Neural cell (in vitro differentiated cells): ENCODE results near the gene MAD1L1. TPM values are rescaled to one million over a fixed set of nuclear protein-coding genes. Genes with fewer than 3 reads are reported as not detected.

Experiments used
- H2AFZ ChIP-seq: fragments of 200-600, 300-800 bp; sonication (generic), shearing (Covaris generic); 2 replicates; pipeline ENCODE4 v1.6.0; 2014; ENCODE audit warnings: low read depth, mild to moderate bottlenecking, antibody characterized with exemption, low read length, moderate library complexity
- H3F3A ChIP-seq: fragments of 200-600 bp; shearing (Covaris generic); 2 replicates; pipeline ENCODE4 v1.6.1; 2016; ENCODE audit warnings: mild to moderate bottlenecking, moderate library complexity, mixed read lengths, antibody characterized with exemption, low read length; ENCODE audit not compliant: insufficient read depth, poor library complexity, severe bottlenecking
- H3K27ac ChIP-seq: fragments of 200-600, 300-800 bp; sonication (generic), shearing (Covaris generic); 2 replicates; pipeline ENCODE4 v1.5.1; 2014; ENCODE audit warnings: mild to moderate bottlenecking, low read length, moderate library complexity
- H3K27me3 ChIP-seq: fragments of 300-800, 200-600 bp; sonication (generic), shearing (Covaris generic); 2 replicates; pipeline ENCODE4 v1.6.0; 2014; ENCODE audit warnings: mild to moderate bottlenecking, low read depth, low read length, moderate library complexity; ENCODE audit not compliant: insufficient read depth
- H3K36me3 ChIP-seq: fragments of 300-800, 200-600 bp; sonication (generic), shearing (Covaris generic); 2 replicates; pipeline ENCODE4 v1.5.1; 2014; ENCODE audit warnings: mild to moderate bottlenecking, antibody characterized with exemption, low read length, moderate library complexity; ENCODE audit not compliant: insufficient read depth
- H3K4me2 ChIP-seq: fragments of 300-800, 200-600 bp; sonication (generic), shearing (Covaris generic); 2 replicates; pipeline ENCODE4 v1.6.0; 2014; ENCODE audit warnings: mild to moderate bottlenecking, low read length
- H3K4me3 ChIP-seq: fragments of 300-800, 200-600 bp; sonication (generic), shearing (Covaris generic); 2 replicates; pipeline ENCODE4 v1.5.1; 2014; ENCODE audit warnings: mild to moderate bottlenecking, low read length, moderate library complexity
- H3K79me2 ChIP-seq: fragments of 200-600 bp; shearing (Covaris generic); replicated peaks from 2 replicates; pipeline ENCODE4 v1.6.0; 2014; ENCODE audit warnings: mild to moderate bottlenecking, low read length, moderate library complexity; ENCODE audit not compliant: insufficient read depth
- H3K9ac ChIP-seq: fragments of 300-800, 200-600 bp; sonication (generic), shearing (Covaris generic); 2 replicates; pipeline ENCODE4 v1.6.1; 2016; ENCODE audit warnings: mild to moderate bottlenecking, low read length, mixed read lengths
- H3K9me2 ChIP-seq: fragments of 200-600 bp; shearing (Covaris generic); 2 replicates; pipeline ENCODE4 v1.6.1; 2016; ENCODE audit warnings: mild to moderate bottlenecking, low read length, mixed read lengths; ENCODE audit not compliant: insufficient read depth
- H3K9me3 ChIP-seq: fragments of 200-600, 300-800 bp; sonication (generic), shearing (Covaris generic); 2 replicates; pipeline ENCODE4 v1.6.1; 2016; ENCODE audit warnings: mild to moderate bottlenecking, mixed run types, low read length, moderate library complexity, mixed read lengths
- H4K20me1 ChIP-seq: fragments of 200-600 bp; shearing (Covaris generic); 2 replicates; pipeline ENCODE4 v1.6.1; 2016; ENCODE audit warnings: mild to moderate bottlenecking, mixed run types; ENCODE audit not compliant: insufficient read depth
- EP300 ChIP-seq: fragments of 450-650 bp; conservative IDR thresholded peaks from 2 replicates; pipeline ENCODE4 v1.6.1; 2014; ENCODE audit warnings: antibody characterized with exemption, mild to moderate bottlenecking, moderate library complexity; ENCODE audit not compliant: poor library complexity, severe bottlenecking
- EZH2 ChIP-seq: fragments of 200-600, 300-800 bp; shearing (Covaris generic), sonication (generic); IDR thresholded peaks from 2 replicates; pipeline ENCODE4 v1.6.1; 2014; ENCODE audit warnings: antibody characterized with exemption, low read length, borderline replicate concordance, mild to moderate bottlenecking; ENCODE audit not compliant: insufficient read depth, poor library complexity, severe bottlenecking
- MXI1 ChIP-seq: fragments of 450-650 bp; conservative IDR thresholded peaks from 2 replicates; pipeline ENCODE4 v1.6.1; 2014; ENCODE audit warnings: antibody characterized with exemption, mild to moderate bottlenecking; ENCODE audit not compliant: poor library complexity, severe bottlenecking
- POLR2AphosphoS5 ChIP-seq: IDR thresholded peaks from 2 replicates; pipeline ENCODE4 v1.6.1; 2012
- RAD21 ChIP-seq: fragments of 450-650 bp; conservative IDR thresholded peaks from 2 replicates; pipeline ENCODE4 v1.6.1; 2014; ENCODE audit warnings: antibody characterized with exemption, mild to moderate bottlenecking, moderate library complexity
- SMC3 ChIP-seq: fragments of 450-650 bp; conservative IDR thresholded peaks from 2 replicates; pipeline ENCODE4 v1.6.1; 2014; ENCODE audit warnings: antibody characterized with exemption, mild to moderate bottlenecking, moderate library complexity; ENCODE audit not compliant: poor library complexity
- TAF1 ChIP-seq: IDR thresholded peaks from 2 replicates; pipeline ENCODE4 v1.6.1; 2012; ENCODE audit warnings: low read depth
- polyA plus RNA-seq: library from polyadenylated mRNA; depleted of rRNA; stranded (reverse); fragments of >200 nt; gene quantifications from 2 replicates; pipeline ENCODE4 v1.2.3, GENCODE V29; 2014
- TF ChIP-seq, protein P1 (sequence below): fragments of 450-650 bp; IDR thresholded peaks from 2 replicates; pipeline ENCODE4 v1.5.1; 2014; ENCODE audit warnings: antibody characterized with exemption, mild to moderate bottlenecking, moderate library complexity; ENCODE audit not compliant: poor library complexity, severe bottlenecking
- TF ChIP-seq, protein P2 (sequence below): IDR thresholded peaks from 2 replicates; pipeline ENCODE4 v1.6.1; 2012; ENCODE audit warnings: borderline replicate concordance

The MAD1L1 gene
- polyA plus RNA-seq, 1 donor from 2014 or later, result 31.4 TPM

DNA sequence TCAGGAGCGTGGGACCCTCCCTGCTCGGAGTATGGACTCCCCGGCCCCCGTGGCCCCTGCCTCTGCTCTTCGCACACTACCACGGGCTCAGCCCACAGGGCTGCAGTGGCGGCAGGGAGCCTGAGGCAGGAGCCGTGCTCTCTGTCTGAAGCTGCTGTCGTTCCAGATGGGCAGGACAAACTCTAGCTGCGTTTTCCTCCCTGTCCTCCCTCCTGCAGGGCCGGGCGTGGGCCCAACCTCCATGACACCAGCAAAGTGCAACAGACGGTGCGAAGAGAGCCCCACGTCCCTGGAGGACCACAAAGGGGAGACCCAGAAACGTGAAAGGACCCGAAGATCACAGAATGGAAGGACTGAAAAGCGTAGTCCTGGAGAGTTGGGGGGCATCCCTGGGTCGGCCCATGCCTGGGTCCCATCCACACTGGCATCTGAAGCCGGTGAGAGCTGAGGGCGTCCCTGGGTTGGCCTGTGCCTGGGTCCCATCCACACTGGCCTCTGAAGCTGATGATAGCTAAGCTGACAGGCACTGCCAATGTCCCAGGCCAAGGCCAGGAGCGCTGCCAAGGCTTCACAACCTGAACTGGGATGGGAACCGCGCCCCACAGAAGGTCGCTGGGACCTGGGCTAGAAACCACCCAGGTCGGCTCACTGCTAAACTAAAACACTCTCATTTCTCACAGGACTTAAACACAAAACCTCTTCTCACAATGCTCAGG lies 267.0 kb downstream of the MAD1L1 start:
- Histone ChIP-seq H3K27me3 (no peaks in the 10 kb centered on the region), H3F3A (no peaks in the 10 kb centered on the region), H4K20me1 (no peaks in the 10 kb centered on the region), H3K9me2 (no peaks in the 10 kb centered on the region), H3K9me3 (no peaks in the 10 kb centered on the region), H2AFZ (no peak overlapping the region), H3K9ac (no peak overlapping the region), H3K4me3 (no peak overlapping the region), H3K79me2 (no peaks in the 10 kb centered on the region), H3K4me2 (no peak overlapping the region), H3K27ac (no peak overlapping the region), H3K36me3 (no peaks in the 10 kb centered on the region)
- TF ChIP-seq EP300, result no peak
- TF ChIP-seq, protein P1, sequence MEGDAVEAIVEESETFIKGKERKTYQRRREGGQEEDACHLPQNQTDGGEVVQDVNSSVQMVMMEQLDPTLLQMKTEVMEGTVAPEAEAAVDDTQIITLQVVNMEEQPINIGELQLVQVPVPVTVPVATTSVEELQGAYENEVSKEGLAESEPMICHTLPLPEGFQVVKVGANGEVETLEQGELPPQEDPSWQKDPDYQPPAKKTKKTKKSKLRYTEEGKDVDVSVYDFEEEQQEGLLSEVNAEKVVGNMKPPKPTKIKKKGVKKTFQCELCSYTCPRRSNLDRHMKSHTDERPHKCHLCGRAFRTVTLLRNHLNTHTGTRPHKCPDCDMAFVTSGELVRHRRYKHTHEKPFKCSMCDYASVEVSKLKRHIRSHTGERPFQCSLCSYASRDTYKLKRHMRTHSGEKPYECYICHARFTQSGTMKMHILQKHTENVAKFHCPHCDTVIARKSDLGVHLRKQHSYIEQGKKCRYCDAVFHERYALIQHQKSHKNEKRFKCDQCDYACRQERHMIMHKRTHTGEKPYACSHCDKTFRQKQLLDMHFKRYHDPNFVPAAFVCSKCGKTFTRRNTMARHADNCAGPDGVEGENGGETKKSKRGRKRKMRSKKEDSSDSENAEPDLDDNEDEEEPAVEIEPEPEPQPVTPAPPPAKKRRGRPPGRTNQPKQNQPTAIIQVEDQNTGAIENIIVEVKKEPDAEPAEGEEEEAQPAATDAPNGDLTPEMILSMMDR, result no peak
- TF ChIP-seq, protein P2, sequence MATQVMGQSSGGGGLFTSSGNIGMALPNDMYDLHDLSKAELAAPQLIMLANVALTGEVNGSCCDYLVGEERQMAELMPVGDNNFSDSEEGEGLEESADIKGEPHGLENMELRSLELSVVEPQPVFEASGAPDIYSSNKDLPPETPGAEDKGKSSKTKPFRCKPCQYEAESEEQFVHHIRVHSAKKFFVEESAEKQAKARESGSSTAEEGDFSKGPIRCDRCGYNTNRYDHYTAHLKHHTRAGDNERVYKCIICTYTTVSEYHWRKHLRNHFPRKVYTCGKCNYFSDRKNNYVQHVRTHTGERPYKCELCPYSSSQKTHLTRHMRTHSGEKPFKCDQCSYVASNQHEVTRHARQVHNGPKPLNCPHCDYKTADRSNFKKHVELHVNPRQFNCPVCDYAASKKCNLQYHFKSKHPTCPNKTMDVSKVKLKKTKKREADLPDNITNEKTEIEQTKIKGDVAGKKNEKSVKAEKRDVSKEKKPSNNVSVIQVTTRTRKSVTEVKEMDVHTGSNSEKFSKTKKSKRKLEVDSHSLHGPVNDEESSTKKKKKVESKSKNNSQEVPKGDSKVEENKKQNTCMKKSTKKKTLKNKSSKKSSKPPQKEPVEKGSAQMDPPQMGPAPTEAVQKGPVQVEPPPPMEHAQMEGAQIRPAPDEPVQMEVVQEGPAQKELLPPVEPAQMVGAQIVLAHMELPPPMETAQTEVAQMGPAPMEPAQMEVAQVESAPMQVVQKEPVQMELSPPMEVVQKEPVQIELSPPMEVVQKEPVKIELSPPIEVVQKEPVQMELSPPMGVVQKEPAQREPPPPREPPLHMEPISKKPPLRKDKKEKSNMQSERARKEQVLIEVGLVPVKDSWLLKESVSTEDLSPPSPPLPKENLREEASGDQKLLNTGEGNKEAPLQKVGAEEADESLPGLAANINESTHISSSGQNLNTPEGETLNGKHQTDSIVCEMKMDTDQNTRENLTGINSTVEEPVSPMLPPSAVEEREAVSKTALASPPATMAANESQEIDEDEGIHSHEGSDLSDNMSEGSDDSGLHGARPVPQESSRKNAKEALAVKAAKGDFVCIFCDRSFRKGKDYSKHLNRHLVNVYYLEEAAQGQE, result no peak

DNA sequence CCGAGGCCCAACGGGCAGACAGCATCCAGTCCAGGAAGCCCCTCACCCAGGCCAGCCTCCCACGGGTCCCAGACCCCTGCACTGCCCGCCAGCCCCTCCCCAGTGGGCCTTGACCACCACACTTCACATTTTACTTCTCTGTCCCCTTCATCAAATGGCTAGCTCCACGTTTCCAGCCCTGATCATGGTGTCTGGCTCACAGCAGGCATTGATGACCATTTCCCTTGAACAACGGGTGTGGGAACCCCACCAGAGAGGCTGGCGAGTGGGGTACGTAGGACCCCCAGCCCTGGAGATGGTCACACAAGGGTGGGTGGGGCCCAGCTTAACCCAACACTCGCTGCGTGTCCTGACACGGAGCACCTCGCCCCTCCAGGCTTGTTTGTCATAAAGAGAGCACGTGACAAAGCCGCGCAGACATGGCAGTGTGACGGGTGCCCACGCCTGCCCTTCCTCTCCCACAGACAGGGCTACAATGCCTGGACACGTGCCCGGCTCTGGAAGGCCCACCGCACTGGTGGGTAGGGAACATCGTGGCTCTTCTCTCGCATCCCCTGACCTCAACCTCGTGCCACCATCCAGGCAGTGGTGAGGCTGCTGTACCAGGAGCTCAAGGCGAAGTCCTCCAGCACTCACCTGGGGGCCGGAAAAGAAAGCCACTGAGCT lies 267.7 kb downstream of the MAD1L1 start:
- H2AFZ ChIP-seq, result no peak overlapping the region
- H3K27me3 ChIP-seq, result no peaks in the 10 kb centered on the region
- H4K20me1 ChIP-seq, result no peaks in the 10 kb centered on the region
- H3K4me2 ChIP-seq, result no peak overlapping the region
- H3K79me2 ChIP-seq, result no peaks in the 10 kb centered on the region
- H3K9me2 ChIP-seq, result no peaks in the 10 kb centered on the region
- H3K4me3 ChIP-seq, result no peak overlapping the region
- H3K9me3 ChIP-seq, result no peaks in the 10 kb centered on the region
- TF ChIP-seq RAD21, result no peak
- no peak for TF ChIP-seq EP300
- TF ChIP-seq MXI1, result no peak
- TF ChIP-seq, protein P1, result no peak
- no peak for TF ChIP-seq POLR2AphosphoS5
- TF ChIP-seq SMC3, result no peak
- no peak for TF ChIP-seq TAF1
- TF ChIP-seq EZH2, result no peak
- TF ChIP-seq, protein P2, result no peak
- H3F3A ChIP-seq, result no peaks in the 10 kb centered on the region
- no peaks in the 10 kb centered on the region for H3K36me3 ChIP-seq
- no peak overlapping the region for H3K9ac ChIP-seq
- H3K27ac ChIP-seq, result no peak overlapping the region
